ENCODE results near the gene GGN. TPM values are rescaled to one million over a fixed set of nuclear protein-coding genes. Genes with fewer than 3 reads are reported as not detected.
A peak's percentile ranks its signal among the peaks of the same experiment; 100 is the strongest.
"Not testable (repeated sequence)": the region's sequence is repeated elsewhere in the genome, so short reads cannot be mapped to it uniquely, and the experiment has no call there.

GGN gene
- total RNA-seq, 1 donor from 2014 or later, result not detected

- not testable (repeated sequence) for ATAC-seq; DNase-seq (ENCODE audit: low spot score)
These were observed 24.7 kb downstream of the GGN start for GRCh38 chr19:38362946-38363688.

- DNase-seq (ENCODE audit: low spot score) (peak; percentile 63), ATAC-seq (peak; percentile 65)
These were observed 25.5 kb downstream of the GGN start for GRCh38 chr19:38362076-38362945.

GRCh38 chr19:38361633-38362075 is 26.2 kb downstream of the GGN start:
- ATAC-seq (peak; percentile 73), DNase-seq (ENCODE audit: low spot score) (no peak)

GRCh38 chr19:38360839-38361631 is 26.8 kb downstream of the GGN start:
- no peak for DNase-seq (ENCODE audit: low spot score)
- ATAC-seq, result peak; percentile 36

- ATAC-seq (no peak), DNase-seq (ENCODE audit: low spot score) (no peak)
These were observed 27.5 kb downstream of the GGN start for GRCh38 chr19:38360351-38360750.

GRCh38 chr19:38359242-38360021 is 28.4 kb downstream of the GGN start:
- ATAC-seq (no peak), DNase-seq (ENCODE audit: low spot score) (no peak)

- DNase-seq (ENCODE audit: low spot score), result no peak
- no peak for ATAC-seq
These were observed 29.8 kb downstream of the GGN start for GRCh38 chr19:38358071-38358470.

- ATAC-seq (no peak), DNase-seq (ENCODE audit: low spot score) (no peak)
These were observed 31.8 kb downstream of the GGN start for GRCh38 chr19:38355728-38356725.

- ATAC-seq, result no peak
- DNase-seq (ENCODE audit: low spot score), result no peak
These were observed 35.2 kb downstream of the GGN start for GRCh38 chr19:38352611-38353010.

- ATAC-seq, result peak; percentile 17
- DNase-seq (ENCODE audit: low spot score), result no peak
These were observed 35.9 kb downstream of the GGN start for GRCh38 chr19:38351865-38352395.

- no peak for ATAC-seq
- DNase-seq (ENCODE audit: low spot score), result no peak
These were observed 37.0 kb downstream of the GGN start for GRCh38 chr19:38350883-38351282.

- ATAC-seq (no peak), DNase-seq (ENCODE audit: low spot score) (no peak)
These were observed 41.0 kb downstream of the GGN start for GRCh38 chr19:38346837-38347236.

- DNase-seq (ENCODE audit: low spot score), result no peak
- ATAC-seq, result no peak
These were observed 46.9 kb downstream of the GGN start for GRCh38 chr19:38340927-38341326.

- not testable (repeated sequence) for ATAC-seq
These were observed 48.8 kb downstream of the GGN start for GRCh38 chr19:38339011-38339410.

GRCh38 chr19:38337360-38337653 is 50.5 kb downstream of the GGN start:
- ATAC-seq, result no peak
- no peak for DNase-seq (ENCODE audit: low spot score)

More at GRCh38 chr19:38339011-38339410, 48.8 kb downstream of the GGN start:
- not testable (repeated sequence) for DNase-seq (ENCODE audit: low spot score)

- peak; percentile 77 for ATAC-seq
- DNase-seq (ENCODE audit: low spot score), result peak; percentile 93
These were observed 51.0 kb downstream of the GGN start for GRCh38 chr19:38336638-38337359.

GRCh38 chr19:38335949-38336637 is 51.7 kb downstream of the GGN start:
- peak; percentile 96 for DNase-seq (ENCODE audit: low spot score)
- ATAC-seq, result peak; percentile 86

All from left lobe of liver (tissue), 2 donors.